SH-SY5Y (cell line): ENCODE measurements around the gene SLC8A1.

Experiments
- GATA2 ChIP-seq: IDR thresholded peaks from 2 replicates; pipeline ENCODE4 v1.6.1; 2011; ENCODE audit warnings: mild to moderate bottlenecking, low read depth, low read length
- GATA3 ChIP-seq: IDR thresholded peaks from 2 replicates; pipeline ENCODE4 v1.6.1; 2011; ENCODE audit warnings: low read depth, mild to moderate bottlenecking, low read length, moderate library complexity

GRCh38 chr2:40284797-40285196 is 167.1 kb downstream of the SLC8A1 start:
- TF ChIP-seq GATA2 (peak; percentile 38; the same call in 1 of the 2 replicates), GATA3 (no peak)
